ENCODE data around the gene ETHE1. TPM values are rescaled to one million over a fixed set of nuclear protein-coding genes. Genes with fewer than 3 reads are reported as not detected.

ETHE1 gene
- total and polyA plus RNA-seq, 4 donors: 30.4 to 45.1 (median 34.5) TPM

DNA sequence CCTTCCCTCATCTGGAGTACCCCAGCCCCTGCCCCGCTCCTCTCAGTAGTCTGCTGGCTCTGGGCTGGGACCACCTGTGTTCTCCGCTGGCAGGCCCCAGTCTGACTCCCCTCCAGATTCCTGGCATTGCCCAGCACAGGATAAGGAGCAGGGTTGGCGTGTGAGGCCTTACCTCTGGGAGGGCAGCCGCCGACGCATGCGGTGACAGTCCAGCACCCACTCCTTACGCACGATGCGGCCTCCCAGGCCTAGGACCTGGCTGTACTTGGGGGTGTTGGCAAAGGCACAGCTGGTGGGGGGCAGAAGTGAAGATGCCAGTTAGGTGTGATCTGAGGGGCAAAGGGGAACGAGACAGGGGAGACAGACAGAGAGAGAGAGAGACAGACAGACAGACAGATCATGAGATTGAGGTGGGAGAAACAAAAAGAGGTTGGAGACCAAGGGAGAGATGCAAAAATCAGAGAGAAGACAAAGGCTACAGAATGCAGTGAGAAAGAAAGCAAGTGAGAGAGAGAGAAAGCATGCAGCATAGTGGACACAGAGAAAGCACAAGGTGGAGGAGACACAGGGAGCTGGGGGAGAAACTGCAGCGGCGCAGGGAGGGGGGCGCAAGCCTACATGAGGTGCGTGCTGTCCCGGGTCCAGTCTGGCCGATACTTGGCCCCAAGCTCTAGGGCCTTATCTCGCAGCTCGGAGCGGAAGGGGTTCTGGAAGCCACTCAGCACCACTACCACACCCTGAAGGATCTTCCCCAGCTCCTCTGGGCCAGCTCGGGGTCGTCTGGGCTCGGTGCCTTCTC is 24.6 kb upstream of the ETHE1 start:
- Histone ChIP-seq H3K4me1 (ENCODE audit: control insufficient read depth in 4 of 4, insufficient read depth in 4 of 4, low read length in 3 of 4) (no peaks in the 10 kb centered on the region), H3K27me3 (ENCODE audit: control insufficient read depth in 4 of 4, insufficient read depth in 4 of 4, low read length in 3 of 4) (no peaks in the 10 kb centered on the region), H3K27ac (ENCODE audit: low read depth in 1 of 2, low read length in 2 of 2) (no peak overlapping the region), H3K9ac (ENCODE audit: low read depth in 1 of 2, low read length in 2 of 2) (no peak overlapping the region), H3K4me3 (ENCODE audit: low read depth in 1 of 3, low read length in 3 of 3) (no peak overlapping the region), H3K36me3 (ENCODE audit: control insufficient read depth in 4 of 4, insufficient read depth in 3 of 4, low read depth in 1 of 4, low read length in 3 of 4) (peaks cover 8 to 30% (median 14%) of the 10 kb centered on the region in 4 donors), H3K9me3 (ENCODE audit: control insufficient read depth in 4 of 4, low read length in 3 of 4) (no peaks in the 10 kb centered on the region)
- WGBS: 93% methylated on average over 23 of the region's 23 CpGs
- TF ChIP-seq HNF4G (IDR thresholded peaks at IDR 0.05) (no peak), FOXA2 (IDR thresholded peaks at IDR 0.05) (no peak), TAF1 (conservative IDR thresholded peaks at IDR 0.05) (no peak), FOXA1 (IDR thresholded peaks at IDR 0.05) (no peak), HNF4A (conservative IDR thresholded peaks at IDR 0.05) (no peak), SP1 (IDR thresholded peaks at IDR 0.05) (no peak), GABPA (IDR thresholded peaks at IDR 0.05 in 1 of 2, conservative IDR thresholded peaks at IDR 0.05 in 1 of 2) (no peak), YY1 (IDR thresholded peaks at IDR 0.05) (no peak), NR2F2 (IDR thresholded peaks at IDR 0.05) (no peak), EGR1 (IDR thresholded peaks at IDR 0.05; ENCODE audit: low read depth in 2 of 2) (no peak), RAD21 (IDR thresholded peaks at IDR 0.05) (no peak)
- TF ChIP-seq, protein P1, sequence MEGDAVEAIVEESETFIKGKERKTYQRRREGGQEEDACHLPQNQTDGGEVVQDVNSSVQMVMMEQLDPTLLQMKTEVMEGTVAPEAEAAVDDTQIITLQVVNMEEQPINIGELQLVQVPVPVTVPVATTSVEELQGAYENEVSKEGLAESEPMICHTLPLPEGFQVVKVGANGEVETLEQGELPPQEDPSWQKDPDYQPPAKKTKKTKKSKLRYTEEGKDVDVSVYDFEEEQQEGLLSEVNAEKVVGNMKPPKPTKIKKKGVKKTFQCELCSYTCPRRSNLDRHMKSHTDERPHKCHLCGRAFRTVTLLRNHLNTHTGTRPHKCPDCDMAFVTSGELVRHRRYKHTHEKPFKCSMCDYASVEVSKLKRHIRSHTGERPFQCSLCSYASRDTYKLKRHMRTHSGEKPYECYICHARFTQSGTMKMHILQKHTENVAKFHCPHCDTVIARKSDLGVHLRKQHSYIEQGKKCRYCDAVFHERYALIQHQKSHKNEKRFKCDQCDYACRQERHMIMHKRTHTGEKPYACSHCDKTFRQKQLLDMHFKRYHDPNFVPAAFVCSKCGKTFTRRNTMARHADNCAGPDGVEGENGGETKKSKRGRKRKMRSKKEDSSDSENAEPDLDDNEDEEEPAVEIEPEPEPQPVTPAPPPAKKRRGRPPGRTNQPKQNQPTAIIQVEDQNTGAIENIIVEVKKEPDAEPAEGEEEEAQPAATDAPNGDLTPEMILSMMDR (IDR thresholded peaks at IDR 0.05; ENCODE audit: low read depth, low read length, missing input control): no peak
- TF ChIP-seq, protein P2, sequence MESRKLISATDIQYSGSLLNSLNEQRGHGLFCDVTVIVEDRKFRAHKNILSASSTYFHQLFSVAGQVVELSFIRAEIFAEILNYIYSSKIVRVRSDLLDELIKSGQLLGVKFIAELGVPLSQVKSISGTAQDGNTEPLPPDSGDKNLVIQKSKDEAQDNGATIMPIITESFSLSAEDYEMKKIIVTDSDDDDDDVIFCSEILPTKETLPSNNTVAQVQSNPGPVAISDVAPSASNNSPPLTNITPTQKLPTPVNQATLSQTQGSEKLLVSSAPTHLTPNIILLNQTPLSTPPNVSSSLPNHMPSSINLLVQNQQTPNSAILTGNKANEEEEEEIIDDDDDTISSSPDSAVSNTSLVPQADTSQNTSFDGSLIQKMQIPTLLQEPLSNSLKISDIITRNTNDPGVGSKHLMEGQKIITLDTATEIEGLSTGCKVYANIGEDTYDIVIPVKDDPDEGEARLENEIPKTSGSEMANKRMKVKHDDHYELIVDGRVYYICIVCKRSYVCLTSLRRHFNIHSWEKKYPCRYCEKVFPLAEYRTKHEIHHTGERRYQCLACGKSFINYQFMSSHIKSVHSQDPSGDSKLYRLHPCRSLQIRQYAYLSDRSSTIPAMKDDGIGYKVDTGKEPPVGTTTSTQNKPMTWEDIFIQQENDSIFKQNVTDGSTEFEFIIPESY (IDR thresholded peaks at IDR 0.05): no peak
- TF ChIP-seq, protein P3, sequence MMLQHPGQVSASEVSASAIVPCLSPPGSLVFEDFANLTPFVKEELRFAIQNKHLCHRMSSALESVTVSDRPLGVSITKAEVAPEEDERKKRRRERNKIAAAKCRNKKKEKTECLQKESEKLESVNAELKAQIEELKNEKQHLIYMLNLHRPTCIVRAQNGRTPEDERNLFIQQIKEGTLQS (IDR thresholded peaks at IDR 0.05): no peak
- no peak for DNase-seq (ENCODE audit: low spot score)

- H3K4me3 ChIP-seq (ENCODE audit: low read depth in 1 of 3, low read length in 3 of 3): no peak overlapping the region
- no peak overlapping the region for H3K9ac ChIP-seq (ENCODE audit: low read depth in 1 of 2, low read length in 2 of 2)
- H3K4me1 ChIP-seq (ENCODE audit: control insufficient read depth in 4 of 4, insufficient read depth in 4 of 4, low read length in 3 of 4): no peaks in the 10 kb centered on the region
- H3K27ac ChIP-seq (ENCODE audit: low read depth in 1 of 2, low read length in 2 of 2): no peak overlapping the region
- 92% methylated on average over 2 of the region's 2 CpGs for WGBS
- H3K27me3 ChIP-seq (ENCODE audit: control insufficient read depth in 4 of 4, insufficient read depth in 4 of 4, low read length in 3 of 4): no peaks in the 10 kb centered on the region
- no peak for DNase-seq (ENCODE audit: low spot score)
- H3K36me3 ChIP-seq (ENCODE audit: control insufficient read depth in 4 of 4, insufficient read depth in 3 of 4, low read depth in 1 of 4, low read length in 3 of 4): peaks cover 8 to 35% (median 16%) of the 10 kb centered on the region in 4 donors
- no peaks in the 10 kb centered on the region for H3K9me3 ChIP-seq (ENCODE audit: control insufficient read depth in 4 of 4, low read length in 3 of 4)
- TF ChIP-seq MAX (IDR thresholded peaks at IDR 0.05) (no peak), JUND (IDR thresholded peaks at IDR 0.05) (no peak), EGR1 (IDR thresholded peaks at IDR 0.05; ENCODE audit: low read depth in 2 of 2) (no peak), GABPA (IDR thresholded peaks at IDR 0.05 in 1 of 2, conservative IDR thresholded peaks at IDR 0.05 in 1 of 2) (no peak), RXRA (IDR thresholded peaks at IDR 0.05) (no peak), YY1 (IDR thresholded peaks at IDR 0.05) (no peak), HNF4A (conservative IDR thresholded peaks at IDR 0.05) (no peak), HNF4G (IDR thresholded peaks at IDR 0.05) (no peak), TAF1 (conservative IDR thresholded peaks at IDR 0.05) (no peak), FOXA2 (IDR thresholded peaks at IDR 0.05) (no peak), RAD21 (IDR thresholded peaks at IDR 0.05) (no peak), FOXA1 (IDR thresholded peaks at IDR 0.05) (no peak)
- TF ChIP-seq, protein P4, sequence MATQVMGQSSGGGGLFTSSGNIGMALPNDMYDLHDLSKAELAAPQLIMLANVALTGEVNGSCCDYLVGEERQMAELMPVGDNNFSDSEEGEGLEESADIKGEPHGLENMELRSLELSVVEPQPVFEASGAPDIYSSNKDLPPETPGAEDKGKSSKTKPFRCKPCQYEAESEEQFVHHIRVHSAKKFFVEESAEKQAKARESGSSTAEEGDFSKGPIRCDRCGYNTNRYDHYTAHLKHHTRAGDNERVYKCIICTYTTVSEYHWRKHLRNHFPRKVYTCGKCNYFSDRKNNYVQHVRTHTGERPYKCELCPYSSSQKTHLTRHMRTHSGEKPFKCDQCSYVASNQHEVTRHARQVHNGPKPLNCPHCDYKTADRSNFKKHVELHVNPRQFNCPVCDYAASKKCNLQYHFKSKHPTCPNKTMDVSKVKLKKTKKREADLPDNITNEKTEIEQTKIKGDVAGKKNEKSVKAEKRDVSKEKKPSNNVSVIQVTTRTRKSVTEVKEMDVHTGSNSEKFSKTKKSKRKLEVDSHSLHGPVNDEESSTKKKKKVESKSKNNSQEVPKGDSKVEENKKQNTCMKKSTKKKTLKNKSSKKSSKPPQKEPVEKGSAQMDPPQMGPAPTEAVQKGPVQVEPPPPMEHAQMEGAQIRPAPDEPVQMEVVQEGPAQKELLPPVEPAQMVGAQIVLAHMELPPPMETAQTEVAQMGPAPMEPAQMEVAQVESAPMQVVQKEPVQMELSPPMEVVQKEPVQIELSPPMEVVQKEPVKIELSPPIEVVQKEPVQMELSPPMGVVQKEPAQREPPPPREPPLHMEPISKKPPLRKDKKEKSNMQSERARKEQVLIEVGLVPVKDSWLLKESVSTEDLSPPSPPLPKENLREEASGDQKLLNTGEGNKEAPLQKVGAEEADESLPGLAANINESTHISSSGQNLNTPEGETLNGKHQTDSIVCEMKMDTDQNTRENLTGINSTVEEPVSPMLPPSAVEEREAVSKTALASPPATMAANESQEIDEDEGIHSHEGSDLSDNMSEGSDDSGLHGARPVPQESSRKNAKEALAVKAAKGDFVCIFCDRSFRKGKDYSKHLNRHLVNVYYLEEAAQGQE (IDR thresholded peaks at IDR 0.05): no peak
- TF ChIP-seq, protein P3 (IDR thresholded peaks at IDR 0.05): no peak
- TF ChIP-seq, protein P1 (IDR thresholded peaks at IDR 0.05; ENCODE audit: low read depth, low read length, missing input control): no peak
Observed at GRCh38 chr19:43548706-43549105, 21.7 kb upstream of the ETHE1 start.

Measured in liver (tissue), 9 donors.